Stimulated activated CD4-positive, alpha-beta T cell treated with anti-CD3 and anti-CD28 coated beads, Interleukin-12 subunit alpha, Interleukin-12 subunit beta, amount 100 ng/mL, for 48 hours (primary cell): ENCODE data around the gene SCAMP1.

Experiments used
- DNase-seq, 3 donors: peaks; one replicate each; pipeline ENCODE4 v3.0.0-alpha.2; 2020; ENCODE audit warnings: low read depth in 2 of 3, low spot score in 1 of 3

The SCAMP1 gene

DNA sequence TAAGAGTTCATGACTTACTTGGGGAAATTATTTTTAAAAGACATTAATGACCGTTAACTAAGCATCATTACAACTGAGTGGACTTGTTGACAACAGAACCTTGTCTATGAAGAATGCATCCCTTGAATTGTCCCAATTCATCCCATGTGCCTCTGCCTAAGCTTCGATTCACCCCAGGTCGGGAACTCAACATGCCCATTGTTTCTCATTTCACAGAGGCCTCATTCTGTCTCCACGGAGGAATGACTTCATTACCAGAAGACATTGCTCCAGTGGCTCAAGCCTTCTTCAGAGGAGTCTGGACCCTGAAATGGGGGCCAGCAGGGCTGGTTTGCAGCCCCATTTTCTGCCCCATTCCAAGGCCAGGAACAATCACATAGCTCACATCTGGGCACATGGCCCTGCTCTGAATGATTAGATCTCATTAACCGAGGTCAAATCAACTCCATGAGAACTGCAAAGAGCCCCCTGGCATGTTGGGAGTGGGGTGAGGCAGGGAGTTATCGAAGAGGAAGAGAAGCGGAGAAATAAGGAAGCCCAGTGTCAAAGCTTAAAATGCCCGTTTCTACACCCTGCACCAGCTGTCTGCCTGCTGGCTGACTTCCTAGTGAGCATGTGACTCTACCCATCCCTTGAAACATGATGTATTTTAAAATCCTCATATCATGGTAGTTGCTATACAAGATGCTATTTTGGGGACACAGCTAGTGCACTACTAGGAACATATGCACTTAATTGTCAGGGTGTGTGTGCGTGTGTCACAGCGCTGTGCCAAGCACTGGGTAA, 150.9 kb downstream of the SCAMP1 start:
- no peak for DNase-seq

- DNase-seq: no peak
Observed at GRCh38 chr5:78512435-78512834, 152.0 kb downstream of the SCAMP1 start.

GRCh38 chr5:78513441-78513840, 153.0 kb downstream of the SCAMP1 start:
- DNase-seq: no peak

GRCh38 chr5:78514427-78515330, 154.3 kb downstream of the SCAMP1 start:
- DNase-seq: no peak

DNA sequence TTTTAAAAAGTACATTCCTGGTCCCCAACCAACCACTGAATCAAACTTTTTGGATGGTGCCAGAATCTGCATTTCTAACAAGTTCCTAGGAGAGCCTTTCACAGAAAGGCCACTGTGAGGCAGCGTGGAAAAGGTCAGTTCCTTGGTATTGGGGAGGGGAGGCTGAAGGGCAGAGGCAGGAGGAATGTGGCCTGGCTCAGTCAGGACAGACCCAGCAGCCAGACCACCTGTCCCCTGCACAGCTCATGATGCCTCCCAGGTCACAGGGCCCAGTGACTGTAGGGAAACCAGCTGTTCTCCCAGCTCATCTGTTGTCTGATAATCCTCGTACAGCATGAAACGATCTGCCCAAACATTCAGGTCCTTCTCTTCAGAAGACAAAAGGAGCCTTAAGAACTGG, 155.3 kb downstream of the SCAMP1 start:
- DNase-seq: no peak

DNA sequence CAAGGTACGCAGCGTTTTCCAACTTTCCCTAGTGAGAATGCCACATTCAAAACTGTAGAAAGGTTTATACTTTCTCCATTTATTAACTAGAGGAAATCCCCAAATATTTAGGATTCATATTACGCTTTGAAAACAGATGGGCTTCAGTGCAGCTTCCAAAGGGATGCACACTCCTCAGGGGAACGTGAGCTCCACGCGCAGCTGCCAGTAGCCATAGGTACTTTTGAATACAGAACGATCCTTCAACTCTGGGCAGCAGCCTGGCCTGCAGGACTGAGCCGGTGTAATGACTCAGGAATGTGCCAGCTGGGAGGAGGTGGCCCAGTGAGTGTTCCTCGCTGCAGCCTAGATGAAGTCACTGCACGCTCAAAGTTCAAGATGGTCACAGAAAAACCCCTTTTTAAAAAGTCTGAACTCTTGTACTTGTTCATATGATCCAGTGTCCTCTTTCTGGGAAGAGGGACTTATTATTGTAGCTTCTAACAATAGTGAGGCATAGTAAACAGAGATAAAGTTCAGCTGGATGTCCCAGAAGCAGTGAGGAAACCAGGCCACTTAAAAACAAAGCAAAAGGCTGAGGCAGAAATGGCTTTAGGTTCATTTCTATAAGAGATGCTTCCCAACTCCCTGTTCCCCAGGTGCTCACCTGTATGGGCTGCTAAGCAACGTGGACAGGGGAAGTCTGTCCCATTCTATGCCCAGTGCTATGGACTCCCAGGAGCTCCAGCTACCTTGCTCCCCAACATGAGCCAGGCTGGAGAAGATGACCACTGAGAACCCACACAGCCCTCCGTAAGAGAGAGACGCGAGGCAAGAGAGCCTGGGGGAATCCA, 158.2 kb downstream of the SCAMP1 start:
- no peak for DNase-seq

DNA sequence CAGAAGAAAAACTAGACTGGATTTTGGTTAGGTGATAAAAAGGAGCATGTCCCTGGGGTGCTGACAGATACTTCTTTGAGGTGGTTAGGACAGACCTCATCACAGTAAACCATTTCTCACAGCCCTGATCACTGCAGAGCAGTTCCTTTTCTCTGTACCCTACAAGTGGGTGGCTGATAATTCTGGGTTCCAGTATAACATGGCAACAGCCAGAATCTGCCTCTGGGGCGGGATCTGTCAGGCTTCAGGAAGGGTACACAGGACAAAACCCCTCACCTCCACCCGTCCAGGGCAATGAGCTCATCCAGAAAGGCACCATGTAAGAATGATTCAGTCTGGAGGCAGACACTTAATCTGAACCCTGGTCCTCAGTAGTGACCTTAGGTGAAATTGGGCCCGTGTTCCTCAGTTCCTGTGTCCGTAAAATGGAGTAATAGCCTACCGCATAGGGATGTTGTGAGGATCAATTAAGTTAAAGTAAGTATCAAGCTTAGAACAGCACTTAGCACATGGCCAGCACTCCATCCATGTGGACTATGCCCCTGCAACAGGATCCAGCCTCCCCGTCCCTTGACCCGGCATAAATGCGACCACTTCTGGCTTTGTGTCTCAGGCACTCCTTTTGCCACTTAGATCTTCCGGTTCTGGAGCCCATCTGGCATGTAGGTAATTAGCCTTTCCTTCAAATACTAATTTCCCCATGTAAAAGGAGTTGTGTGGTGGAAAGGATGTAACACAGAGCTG, 159.0 kb downstream of the SCAMP1 start:
- DNase-seq: no peak

GRCh38 chr5:78521455-78521854, 161.0 kb downstream of the SCAMP1 start:
- DNase-seq: no peak

DNA sequence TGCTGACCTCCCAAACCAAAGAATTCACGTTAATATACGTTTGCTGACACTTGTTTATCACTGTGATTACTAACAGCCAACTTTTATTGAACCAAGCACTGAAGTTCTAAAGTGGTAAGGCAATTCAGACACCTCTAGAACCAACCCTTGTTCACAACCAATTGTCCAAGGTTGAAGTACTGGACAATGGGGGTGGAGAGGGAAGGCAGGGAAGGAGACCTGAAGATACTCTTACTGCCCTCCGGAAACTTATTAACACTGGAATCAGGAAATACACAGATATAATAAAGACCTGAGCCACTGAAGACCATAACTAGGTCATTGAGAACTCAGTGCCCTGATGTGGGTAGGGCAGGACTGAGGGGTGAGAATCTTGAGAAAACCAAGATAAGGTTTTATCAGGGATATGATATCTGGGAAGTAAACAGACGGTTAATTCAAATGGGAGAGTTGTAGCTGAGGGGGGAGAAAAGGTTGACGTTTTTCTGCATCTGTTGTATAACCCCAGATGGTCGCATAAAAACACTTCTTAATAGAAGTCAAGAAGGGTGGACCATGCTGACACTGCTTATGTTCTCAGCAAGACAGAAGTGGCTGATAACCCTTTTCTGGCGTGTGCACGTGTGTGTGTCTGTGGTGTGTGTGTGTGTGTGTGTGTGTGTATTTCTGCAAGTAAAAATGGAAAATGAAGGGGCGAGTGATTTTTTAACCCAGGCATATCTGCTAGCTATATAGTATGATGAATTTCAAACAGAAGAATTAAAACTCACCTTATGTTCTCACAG, 162.3 kb downstream of the SCAMP1 start:
- no peak for DNase-seq

- DNase-seq: no peak
Observed at GRCh38 chr5:78523314-78524193, 163.1 kb downstream of the SCAMP1 start.

DNA sequence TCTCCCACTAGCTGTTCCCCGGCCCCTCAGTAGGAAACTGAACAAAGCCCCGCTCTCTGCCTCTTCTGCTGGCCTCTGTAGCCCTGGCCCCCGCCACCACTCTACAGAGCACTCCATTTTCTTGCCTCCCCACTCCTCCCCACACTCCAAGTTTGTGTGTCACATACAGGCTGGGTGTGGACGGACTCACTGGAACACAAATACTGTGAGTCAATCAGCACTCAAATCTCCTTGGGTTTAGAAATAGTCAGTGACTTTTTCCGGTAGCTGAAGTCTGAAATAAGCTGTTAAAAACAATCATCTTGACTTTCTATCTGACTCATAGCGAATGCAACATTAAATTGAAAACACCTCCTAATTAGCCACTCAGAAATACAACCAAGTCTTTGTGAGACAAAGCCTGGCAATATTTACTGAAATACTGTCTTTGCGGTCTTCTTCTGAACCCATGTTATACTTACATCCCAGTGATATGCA, 165.7 kb downstream of the SCAMP1 start:
- no peak for DNase-seq

DNA sequence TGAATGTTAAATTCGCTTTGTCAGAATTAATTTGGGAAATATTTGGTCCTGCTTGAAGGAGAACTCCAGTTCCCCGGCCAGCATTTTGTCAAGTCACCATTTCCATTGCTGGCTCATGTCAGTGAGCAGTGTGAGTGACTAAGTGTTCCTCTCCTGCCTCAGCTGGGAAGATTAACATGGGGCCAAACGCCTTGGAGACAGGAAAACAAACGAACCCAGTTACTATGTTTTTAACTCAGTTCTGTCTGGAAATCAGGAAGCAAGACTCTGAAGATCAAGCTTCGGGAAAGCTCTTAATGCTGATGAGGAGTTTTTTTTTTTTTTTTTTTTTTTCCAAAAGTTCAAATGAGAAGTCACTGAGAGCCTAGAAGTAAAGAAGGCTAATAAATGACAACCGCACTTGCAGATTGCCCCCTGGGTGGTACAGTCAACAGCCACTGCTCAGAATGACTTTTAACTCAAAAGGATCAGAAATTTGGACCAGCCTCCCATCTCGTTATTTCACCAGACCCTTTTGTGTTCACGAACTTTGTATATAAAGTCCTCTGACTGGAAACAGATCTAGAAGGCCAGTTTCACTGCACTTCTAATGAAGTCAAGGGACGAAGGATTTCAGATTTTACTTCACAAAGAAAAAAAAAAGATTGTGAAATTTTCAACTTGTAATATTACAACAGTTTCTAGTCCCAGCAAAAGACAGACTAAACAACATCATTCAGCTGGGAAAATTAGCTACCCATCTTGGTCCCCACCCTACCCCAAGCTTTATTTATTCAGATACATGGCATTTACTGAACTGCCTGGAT, 166.8 kb downstream of the SCAMP1 start:
- DNase-seq: no peak

DNA sequence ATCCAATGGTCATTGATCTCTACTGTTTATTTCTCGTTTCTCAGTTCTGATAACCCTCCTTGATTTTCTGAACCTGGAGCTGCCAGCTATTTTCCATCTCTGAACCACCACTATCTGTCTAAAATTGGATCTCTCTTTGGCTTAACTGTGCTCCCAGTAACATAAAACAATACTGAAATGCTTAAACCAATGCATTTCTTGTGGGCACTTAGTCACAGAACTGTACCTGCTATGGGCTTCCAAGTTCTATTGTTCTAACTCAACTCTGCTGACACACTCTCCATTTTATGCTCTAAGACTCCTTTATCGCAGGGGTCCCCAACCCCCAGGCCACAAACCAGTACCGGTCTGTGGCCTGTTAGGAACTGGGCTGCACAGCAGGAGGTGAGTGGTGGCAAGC, 167.5 kb downstream of the SCAMP1 start:
- DNase-seq: no peak
